ENCODE measurements around the gene EIF3D.

Gene EIF3D

GRCh38 chr22:36573815-36574363 lies 44.9 kb upstream of the EIF3D start:
- no peak overlapping the region for H2AFZ ChIP-seq (ENCODE audit: low read depth)
- H3K79me2 ChIP-seq (ENCODE audit: insufficient read depth, low read depth): no peaks in the 10 kb centered on the region
- H3K4me3 ChIP-seq (IDR thresholded peaks at IDR 0.05; ENCODE audit: insufficient read depth, low read depth, low read length): no peak overlapping the region
- no peaks in the 10 kb centered on the region for H3K36me3 ChIP-seq (ENCODE audit: insufficient read depth)
- H3K27me3 ChIP-seq (ENCODE audit: insufficient read depth, low read depth): peaks cover 55% of the 10 kb centered on the region
- TF ChIP-seq CTCF (conservative IDR thresholded peaks at IDR 0.05; ENCODE audit: low read depth, low read length): no peak
- no peak overlapping the region for H3K27ac ChIP-seq
- H3K4me2 ChIP-seq: no peak overlapping the region
- no peaks in the 10 kb centered on the region for H4K20me1 ChIP-seq (ENCODE audit: insufficient read depth)
- no peaks in the 10 kb centered on the region for H3K4me1 ChIP-seq (ENCODE audit: low read depth, poor library complexity, severe bottlenecking)
- no peak overlapping the region for H3K9ac ChIP-seq

DNA sequence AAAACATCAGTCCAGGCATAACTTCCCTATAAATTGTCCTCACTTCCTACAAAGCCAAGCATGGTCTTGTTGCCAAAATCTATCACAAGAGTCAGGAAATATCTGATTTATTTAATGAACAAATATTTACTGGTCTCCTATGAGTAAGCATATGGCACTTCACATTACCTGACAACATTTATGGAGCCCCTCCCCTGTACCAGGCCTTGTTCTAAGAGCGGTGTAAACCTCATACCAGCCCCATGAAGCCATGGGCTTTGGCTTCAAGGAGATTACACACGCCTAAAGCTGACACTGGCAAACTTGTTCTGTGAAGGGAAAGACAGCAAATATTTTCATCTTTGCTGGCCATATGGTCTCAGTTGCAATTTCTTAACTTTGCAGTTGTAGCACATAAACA lies 43.0 kb upstream of the EIF3D start:
- Histone ChIP-seq H3K27me3 (ENCODE audit: insufficient read depth, low read depth) (peaks cover 61% of the 10 kb centered on the region), H4K20me1 (ENCODE audit: insufficient read depth) (no peaks in the 10 kb centered on the region), H3K36me3 (ENCODE audit: insufficient read depth) (no peaks in the 10 kb centered on the region), H3K4me1 (ENCODE audit: low read depth, poor library complexity, severe bottlenecking) (no peaks in the 10 kb centered on the region), H3K79me2 (ENCODE audit: insufficient read depth, low read depth) (no peaks in the 10 kb centered on the region), H3K4me3 (IDR thresholded peaks at IDR 0.05; ENCODE audit: insufficient read depth, low read depth, low read length) (no peak overlapping the region), H3K4me2 (no peak overlapping the region), H3K9ac (no peak overlapping the region), H3K27ac (no peak overlapping the region), H2AFZ (ENCODE audit: low read depth) (no peak overlapping the region)
- no peak for TF ChIP-seq CTCF (conservative IDR thresholded peaks at IDR 0.05; ENCODE audit: low read depth, low read length)

DNA sequence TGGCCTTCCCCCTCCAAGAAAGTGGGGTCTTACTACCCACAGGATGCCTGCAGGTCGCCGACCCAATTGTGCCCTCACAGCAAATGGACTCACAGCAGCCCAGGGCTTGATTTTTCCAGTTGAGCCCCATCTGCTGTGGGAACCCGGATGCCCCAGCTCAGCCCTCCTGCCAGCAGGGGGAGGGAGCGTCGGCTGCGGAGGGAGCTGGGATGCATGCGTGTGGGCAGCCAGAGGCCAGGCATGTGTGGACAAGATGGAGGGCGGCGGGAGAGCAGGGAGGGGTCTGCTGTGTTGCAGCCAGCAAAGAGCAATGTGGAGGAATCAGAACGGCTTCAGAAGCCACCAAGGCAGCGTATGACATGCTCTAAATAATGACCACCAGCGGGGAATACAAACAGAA lies 41.0 kb upstream of the EIF3D start:
- no peak overlapping the region for H3K4me3 ChIP-seq (IDR thresholded peaks at IDR 0.05; ENCODE audit: insufficient read depth, low read depth, low read length)
- no peak for TF ChIP-seq CTCF (conservative IDR thresholded peaks at IDR 0.05; ENCODE audit: low read depth, low read length)
- no peaks in the 10 kb centered on the region for H3K4me1 ChIP-seq (ENCODE audit: low read depth, poor library complexity, severe bottlenecking)
- no peaks in the 10 kb centered on the region for H3K79me2 ChIP-seq (ENCODE audit: insufficient read depth, low read depth)
- H4K20me1 ChIP-seq (ENCODE audit: insufficient read depth): no peaks in the 10 kb centered on the region
- no peak overlapping the region for H2AFZ ChIP-seq (ENCODE audit: low read depth)
- peaks cover 67% of the 10 kb centered on the region for H3K27me3 ChIP-seq (ENCODE audit: insufficient read depth, low read depth)
- H3K4me2 ChIP-seq: no peak overlapping the region
- H3K27ac ChIP-seq: no peak overlapping the region
- H3K9ac ChIP-seq: no peak overlapping the region
- no peaks in the 10 kb centered on the region for H3K36me3 ChIP-seq (ENCODE audit: insufficient read depth)

DNA sequence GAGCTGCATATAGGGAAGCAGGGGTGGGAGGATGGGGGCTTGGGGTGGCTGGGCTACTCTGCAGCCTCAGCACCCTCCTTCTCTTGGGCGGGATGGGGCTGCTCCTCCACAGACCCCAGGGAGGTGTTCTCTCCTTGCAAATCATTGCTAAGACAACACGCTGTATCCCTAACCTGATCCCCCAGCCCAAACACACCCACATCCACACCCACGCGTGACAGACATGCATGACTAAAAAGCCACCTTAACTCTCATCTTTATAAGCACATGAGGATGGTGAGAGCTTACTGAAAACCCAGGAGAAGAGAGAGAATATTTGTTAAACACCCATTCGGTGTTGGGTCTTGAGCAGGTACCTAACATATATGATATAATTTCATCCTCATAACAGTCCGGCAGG lies 39.9 kb upstream of the EIF3D start:
- Histone ChIP-seq H3K27ac (no peak overlapping the region), H3K9ac (no peak overlapping the region), H3K36me3 (ENCODE audit: insufficient read depth) (no peaks in the 10 kb centered on the region), H3K27me3 (ENCODE audit: insufficient read depth, low read depth) (peaks cover 73% of the 10 kb centered on the region), H3K4me3 (IDR thresholded peaks at IDR 0.05; ENCODE audit: insufficient read depth, low read depth, low read length) (no peak overlapping the region), H2AFZ (ENCODE audit: low read depth) (no peak overlapping the region), H3K79me2 (ENCODE audit: insufficient read depth, low read depth) (no peaks in the 10 kb centered on the region), H4K20me1 (ENCODE audit: insufficient read depth) (no peaks in the 10 kb centered on the region), H3K4me1 (ENCODE audit: low read depth, poor library complexity, severe bottlenecking) (no peaks in the 10 kb centered on the region), H3K4me2 (no peak overlapping the region)
- TF ChIP-seq CTCF (conservative IDR thresholded peaks at IDR 0.05; ENCODE audit: low read depth, low read length): no peak

All from KMS-11 (cell line).